Fibroblast of skin of right biceps (primary cell): Measurements from ENCODE around the gene SMIM28.
"Not testable (repeated sequence)": the region's sequence is repeated elsewhere in the genome, so short reads cannot be mapped to it uniquely, and the experiment has no call there.

ENCODE experiments used
- DNase-seq: peaks from one replicate; pipeline ENCODE4 v3.0.0-alpha.2; 2013

Gene SMIM28

DNA sequence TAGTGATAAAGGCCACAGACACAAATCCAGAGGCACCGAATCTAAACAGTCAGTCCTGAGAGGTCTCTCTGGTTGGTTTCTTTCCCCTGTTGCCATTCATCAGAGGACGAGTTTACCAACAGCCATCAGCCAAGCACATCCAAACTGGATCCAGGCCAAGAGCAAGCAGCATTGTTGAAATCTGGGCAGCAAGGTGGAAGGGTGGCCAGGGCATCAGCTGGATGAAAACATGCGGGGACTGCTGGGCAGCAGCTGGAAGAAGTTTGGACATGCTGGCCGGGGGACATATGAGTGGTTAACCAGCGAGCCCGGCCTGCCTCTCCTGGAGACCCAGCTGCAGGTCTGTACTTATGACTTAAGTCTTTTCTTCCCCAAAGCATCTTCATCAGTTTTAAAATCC is at the start of gene SMIM28:
Gene SMIM28, plus strand, starts transcription at position 62 of the 400 bp plus-strand sequence. Its CDS starts 168 bp downstream, at position 230.
- DNase-seq = no peak

DNA sequence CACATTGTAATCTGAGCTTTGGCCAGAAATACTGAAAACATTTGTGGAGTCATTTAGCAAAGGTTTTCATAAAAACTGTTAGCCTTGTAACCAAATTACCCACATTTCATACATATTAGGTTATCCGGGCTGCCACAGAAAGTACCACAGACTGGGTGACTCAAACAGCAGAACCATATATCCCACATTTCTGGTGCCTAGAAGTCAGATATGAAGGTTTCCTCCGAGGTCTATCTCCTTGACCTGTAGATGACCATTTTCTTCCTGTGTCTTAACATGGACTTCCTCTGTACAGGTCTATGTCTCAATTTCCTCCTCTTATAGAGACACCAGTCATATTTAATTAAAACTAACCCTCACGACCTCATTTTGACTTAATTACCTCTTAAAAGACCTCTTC is 49.5 kb upstream of the SMIM28 start:
- DNase-seq = no peak

DNA sequence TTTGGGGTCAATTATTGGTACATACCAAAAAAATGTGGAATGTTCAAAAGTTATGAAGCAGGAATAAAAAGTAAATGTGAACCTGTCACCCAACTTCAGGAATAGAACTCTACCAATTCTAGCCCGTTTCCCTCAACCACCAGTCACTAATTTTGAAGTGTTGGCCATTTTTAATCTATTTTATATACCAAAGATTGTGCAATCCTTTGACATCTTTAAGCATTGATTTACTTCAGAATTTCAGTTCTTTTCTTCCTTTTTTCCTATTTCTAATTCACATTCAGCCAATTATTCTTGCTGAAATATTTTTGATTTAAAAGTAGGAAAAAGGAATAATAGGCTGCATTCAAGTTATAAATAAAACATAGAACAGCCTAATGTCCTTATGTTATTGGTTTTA is 46.9 kb upstream of the SMIM28 start:
- DNase-seq = no peak

DNA sequence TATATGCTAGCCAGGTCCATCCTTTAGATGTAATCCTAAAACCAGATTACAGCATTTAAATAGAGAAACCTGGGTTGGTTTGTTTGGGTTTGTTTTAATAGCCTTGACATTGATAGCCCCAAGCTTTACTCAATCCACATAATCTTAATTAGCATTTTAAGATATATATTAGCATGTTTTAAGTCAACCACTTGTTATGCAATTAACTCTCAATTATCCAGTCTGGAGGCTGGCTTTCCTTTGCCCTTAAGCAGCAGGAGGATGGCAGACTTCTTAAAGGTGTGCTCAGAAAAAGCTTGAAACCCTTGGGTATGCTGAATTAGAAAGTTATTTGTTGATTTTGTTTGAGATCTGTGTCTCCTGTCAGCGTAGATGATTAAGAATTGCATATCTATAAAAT is 46.3 kb upstream of the SMIM28 start:
- no peak for DNase-seq

DNA sequence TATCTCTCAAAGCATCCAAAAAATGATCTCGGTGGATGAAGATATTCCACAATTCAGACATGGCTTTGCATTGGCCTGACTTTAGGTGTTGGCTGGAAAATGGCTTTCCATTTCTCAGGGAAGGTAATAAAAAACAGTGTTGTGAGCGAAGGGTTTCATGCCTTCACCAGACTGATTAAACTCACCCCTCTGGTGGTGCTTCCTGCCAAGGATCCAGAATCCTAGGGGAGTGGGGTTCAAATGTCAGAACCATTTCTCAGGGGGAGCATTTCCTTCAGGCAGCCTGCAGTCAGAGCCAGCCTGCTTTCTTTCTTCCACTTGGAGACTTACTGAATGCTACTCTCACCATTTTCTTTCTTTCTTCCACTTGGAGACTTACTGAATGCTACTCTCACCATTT is 45.7 kb upstream of the SMIM28 start:
- DNase-seq = no peak

DNA sequence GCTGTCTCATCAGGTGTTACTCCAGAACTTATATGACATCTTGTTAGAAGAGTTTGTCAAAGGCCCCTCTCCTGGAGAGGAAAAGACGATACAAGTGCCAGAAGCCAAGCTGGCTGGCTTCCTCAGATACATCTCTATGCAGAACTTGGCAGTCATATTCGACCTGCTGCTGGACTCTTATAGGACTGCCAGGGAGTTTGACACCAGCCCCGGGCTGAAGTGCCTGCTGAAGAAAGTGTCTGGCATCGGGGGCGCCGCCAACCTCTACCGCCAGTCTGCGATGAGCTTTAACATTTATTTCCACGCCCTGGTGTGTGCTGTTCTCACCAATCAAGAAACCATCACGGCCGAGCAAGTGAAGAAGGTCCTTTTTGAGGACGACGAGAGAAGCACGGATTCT is 43.7 kb upstream of the SMIM28 start:
- no peak for DNase-seq

DNA sequence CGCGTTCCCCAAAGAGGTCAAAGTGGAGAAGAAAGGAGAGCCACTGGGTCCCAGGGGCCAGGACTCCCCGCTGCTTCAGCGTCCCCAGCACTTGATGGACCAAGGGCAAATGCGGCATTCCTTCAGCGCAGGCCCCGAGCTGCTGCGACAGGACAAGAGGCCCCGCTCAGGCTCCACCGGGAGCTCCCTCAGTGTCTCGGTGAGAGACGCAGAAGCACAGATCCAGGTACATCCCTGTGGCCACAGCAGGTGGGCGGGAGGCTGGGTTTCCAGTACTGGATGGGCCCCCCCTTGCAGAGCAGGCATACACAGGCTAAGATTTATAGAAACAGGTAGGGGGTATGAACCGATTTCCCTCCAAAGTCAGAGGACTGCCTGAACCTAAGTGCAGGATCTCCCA is 42.7 kb upstream of the SMIM28 start:
- DNase-seq = no peak

DNA sequence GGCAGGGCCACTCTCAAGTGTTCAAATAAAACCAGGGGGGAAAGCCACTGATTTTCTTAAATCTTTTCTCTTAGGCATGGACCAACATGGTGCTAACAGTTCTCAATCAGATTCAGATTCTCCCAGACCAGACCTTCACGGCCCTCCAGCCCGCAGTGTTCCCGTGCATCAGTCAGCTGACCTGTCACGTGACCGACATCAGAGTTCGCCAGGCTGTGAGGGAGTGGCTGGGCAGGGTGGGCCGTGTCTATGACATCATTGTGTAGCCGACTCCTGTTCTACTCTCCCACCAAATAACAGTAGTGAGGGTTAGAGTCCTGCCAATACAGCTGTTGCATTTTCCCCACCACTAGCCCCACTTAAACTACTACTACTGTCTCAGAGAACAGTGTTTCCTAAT is 41.5 kb upstream of the SMIM28 start:
- DNase-seq = no peak

DNA sequence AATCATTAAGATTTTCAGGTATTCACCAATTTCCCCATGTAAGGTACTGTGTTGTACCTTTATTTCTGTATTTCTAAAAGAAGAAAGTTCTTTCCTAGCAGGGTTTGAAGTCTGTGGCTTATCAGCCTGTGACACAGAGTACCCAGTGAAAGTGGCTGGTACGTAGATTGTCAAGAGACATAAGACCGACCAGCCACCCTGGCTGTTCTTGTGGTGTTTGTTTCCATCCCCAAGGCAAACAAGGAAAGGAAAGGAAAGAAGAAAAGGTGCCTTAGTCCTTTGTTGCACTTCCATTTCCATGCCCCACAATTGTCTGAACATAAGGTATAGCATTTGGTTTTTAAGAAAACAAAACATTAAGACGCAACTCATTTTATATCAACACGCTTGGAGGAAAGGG is 40.6 kb upstream of the SMIM28 start:
- DNase-seq = no peak

DNA sequence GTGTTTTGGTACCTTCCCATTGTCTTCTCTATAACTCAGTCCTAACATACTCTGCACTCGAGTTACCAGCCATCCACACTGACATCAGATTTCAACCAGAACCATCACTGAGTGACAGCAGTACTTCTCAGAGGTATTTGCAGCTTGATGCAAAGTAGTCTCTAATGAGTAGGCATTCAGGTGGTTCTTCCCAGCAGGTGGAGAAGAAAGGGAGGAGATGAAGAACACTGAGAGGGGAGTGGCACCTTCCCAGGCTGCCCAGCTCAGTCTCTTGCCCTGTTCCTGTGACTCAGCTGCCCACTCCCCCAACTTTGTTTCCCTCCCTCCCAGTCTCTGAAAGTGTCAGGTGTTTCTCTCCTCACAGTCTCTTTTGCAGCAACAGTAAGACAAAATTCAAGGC is 38.7 kb upstream of the SMIM28 start:
- DNase-seq = no peak

DNA sequence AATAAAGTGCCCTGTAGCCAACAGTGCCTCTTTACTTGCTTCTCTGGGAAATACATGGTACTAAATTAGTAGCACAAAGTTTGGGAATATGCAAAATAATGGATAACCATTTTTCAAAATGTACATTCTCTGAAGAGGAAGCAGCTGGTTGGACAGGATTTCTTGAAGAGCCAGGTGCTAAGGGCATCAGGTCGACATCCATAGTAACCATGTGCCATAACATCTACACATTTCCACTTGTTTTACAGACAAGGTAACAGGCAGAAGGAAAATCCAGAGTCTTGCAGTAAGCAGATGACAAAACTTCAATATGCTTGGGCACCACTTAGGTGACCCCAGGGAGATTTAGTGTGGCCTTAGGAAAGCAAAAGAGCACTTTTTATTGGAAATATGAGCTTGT is 36.5 kb upstream of the SMIM28 start:
- no peak for DNase-seq

DNA sequence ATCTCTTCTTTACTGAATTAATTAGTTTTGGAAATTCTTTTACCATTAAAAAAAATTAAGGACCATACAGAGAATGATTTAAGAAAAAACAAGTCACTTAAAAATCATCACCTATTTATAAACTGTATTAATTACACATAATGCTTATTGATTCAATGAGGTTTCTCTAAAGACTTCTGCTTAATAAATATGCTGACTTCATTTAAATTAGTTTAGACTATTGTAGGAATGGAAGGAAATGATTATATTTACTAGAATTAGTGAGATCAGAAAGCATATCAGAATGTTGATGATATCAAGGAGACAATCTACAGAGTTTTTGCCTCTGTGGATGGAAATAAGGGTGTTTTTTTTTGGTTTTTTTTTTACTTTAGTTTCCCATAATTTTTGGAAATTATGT is 34.6 kb upstream of the SMIM28 start:
- DNase-seq = no peak

DNA sequence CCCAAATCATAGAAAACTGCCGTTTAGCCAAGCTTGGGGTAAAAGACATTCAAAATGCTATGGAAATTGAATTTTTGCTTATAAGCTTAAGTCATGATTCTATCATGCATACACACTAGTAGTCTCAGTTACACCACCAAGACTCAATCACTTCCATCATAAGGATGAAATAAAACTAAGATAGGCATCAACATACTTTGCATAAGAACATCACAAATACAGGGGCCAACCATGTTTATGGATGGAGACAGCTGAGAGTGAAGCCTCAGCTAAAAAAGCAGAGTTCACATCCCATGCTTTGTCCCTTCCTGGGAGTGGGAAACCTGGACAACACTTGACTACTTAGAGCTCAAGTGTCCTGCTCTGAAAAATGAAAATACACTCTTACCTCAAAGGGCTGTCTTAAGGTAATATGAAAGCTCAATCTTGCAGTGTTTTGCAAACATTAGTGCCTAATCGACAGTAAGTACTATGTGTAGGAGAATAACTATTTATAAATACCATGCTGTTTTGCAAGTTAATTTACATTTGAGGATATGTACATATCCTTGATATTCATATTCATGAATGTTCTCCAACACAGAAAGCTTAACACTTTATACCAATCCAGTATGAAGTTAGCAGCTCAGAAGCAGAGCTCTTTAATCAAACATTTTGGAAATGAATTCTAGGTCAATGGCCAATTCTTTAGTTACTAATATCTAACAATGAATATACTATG is 32.0 kb upstream of the SMIM28 start:
- DNase-seq = no peak

DNA sequence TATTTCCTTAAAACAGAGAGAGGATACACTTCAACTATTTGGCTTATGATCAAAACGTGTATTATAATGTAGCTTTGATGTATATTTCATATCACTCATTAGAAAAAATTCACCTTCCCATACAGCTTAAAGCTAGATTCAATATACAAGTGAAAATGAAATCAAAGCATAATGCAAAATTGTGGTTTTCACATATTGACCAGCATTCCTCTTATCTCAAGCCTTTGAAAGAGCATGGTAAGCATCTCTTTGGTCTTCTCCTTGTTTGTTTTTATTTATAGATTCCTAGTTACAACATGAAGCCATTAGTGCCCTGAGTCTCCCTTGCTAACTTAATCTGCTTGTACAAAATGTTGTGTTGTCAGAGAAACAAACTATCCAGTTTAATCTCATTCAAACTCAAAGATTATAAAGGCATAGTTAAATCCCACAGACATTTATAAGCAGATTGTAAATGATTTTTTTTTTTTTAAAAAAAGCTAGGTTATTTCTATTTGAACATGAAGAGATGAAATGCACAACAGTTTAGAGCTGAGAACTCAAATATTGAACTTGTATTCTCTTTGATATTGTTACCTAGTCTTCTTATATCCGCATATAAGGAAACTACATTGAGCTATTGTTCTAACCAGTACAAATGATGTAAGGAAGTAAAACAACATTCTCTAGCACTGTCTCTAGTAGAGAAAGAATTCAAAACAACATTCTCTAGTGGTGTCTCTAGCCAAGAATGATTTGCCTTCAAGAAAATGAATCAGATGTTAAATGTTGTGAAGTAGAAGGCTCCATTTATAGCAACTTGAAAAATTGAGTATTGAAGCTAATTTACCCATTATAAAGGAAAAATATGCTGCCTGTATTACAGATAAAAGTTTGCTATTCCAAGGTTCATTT is 31.2 kb upstream of the SMIM28 start:
- peak; percentile 35 for DNase-seq

DNA sequence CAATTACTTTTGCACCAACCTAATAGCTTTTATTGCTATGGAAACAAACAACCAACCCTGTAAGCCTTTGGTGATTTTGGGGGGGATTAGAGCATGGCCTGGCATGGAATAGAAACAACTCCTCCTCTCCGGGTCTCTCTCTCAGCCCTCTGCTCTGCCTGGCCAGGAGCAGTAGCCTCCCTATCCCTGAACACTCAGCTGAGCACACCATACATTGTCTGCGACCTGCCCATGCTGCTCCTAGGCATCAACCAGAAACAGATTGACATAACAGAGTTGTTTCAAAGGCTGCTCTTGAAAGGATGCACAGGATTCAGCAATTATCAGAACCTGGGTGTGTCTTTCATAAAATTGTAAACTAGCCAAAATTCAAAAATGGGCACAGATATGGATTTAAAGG is 29.8 kb upstream of the SMIM28 start:
- no peak for DNase-seq

DNA sequence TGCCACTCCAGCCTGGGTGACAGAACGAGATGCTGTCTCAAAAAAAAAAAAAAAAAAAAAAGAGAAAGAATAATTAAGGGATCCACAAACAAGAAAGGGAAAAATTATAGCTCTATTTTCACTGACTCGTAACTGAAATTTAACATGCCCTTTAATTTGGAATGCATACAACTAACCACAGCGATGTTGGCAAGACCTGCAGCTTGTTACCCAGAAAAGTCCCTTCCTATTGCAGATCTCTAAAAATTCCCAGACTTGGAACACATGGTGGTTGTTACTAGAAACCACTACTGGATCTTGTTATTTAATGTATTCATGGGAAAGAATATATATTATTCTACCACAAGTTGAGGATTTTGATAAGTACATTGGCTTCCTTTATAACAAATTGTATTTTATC is 27.8 kb upstream of the SMIM28 start:
- DNase-seq = peak; percentile 20

DNA sequence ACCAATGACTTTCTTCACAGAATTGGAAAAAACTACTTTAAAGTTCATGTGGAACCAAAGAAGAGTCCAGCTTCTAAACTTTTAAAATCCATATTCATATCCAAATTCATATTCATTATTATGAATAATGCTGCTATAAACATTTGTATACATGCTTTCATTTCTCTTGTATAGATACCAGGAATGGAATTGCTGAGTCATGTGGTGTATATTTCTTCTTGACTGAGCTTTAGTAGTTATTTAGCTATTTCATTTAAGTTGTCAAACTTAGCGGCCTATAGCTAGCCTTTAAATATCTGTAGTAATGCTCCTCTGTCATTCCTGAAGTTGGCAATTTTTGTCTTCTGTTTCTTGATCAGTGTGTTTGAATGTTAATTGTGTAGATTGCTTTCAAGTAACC is 19.8 kb upstream of the SMIM28 start:
- DNase-seq = no peak

DNA sequence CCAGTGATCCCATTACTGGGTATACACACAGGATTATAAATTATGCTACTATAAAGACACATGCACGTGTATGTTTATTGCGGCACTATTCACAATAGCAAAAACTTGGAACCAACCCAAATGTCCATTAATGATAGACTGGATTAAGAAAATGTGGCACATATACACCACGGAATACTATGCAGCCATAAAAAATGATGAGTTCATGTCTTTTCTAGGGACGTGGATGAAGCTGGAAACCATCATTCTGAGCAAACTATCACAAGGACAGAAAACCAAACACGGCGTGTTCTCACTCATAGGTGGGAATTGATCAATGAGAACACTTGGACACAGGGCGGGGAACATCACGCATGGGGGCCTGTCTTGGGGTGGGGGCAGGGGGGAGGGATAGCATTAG is 9.0 kb upstream of the SMIM28 start:
- DNase-seq = not testable (repeated sequence)

DNA sequence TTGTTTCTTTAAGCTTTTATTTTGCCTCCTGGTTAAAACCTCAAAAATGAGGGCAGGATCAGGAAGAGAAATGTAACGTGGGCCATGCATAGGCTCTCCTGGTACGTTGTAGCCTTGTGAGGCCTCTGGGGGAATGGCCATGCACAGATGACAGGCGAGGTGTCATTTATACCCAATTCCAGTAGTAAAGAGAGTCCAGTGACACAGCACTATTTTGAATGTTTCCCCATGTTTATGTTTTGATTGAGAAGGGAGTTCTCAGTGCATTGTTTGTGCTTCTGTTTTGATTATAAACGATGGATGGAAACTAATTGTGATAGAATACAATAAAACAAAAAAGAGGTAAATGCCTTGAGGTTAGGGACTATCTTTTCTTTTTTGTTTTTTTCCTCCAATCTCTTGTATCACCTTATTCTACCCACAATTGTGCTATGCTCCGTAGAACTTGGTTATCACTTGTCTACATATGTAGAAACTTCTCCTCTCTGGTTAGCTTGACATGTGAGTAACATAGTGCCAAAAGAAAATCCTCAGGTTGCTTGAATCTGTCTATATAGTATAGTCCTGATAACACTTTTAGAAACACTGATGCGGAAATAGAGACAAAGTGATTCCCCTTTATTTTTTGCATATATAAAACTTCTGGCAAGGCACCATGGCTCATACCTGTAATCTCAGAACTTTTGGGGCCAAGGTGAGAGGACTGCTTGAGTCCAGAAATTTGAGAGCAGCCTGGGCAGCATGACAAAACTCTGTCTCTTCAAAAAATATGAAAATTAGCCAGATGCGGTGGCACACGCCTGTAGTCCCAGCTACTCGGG is 6.9 kb upstream of the SMIM28 start:
- no peak for DNase-seq

DNA sequence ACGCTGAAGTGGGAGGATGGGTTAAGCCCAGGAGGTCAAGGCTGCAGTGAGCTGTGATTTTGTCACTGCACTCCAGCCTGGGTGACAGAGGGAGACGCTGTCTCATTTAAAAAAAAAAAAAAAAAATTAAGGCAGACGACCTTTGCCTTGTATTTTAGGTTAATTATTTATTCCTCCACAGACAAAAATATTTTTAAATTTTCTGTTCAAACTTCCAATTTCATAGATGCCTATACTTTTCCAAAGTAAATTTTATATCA is 6.3 kb upstream of the SMIM28 start:
- no peak for DNase-seq

DNA sequence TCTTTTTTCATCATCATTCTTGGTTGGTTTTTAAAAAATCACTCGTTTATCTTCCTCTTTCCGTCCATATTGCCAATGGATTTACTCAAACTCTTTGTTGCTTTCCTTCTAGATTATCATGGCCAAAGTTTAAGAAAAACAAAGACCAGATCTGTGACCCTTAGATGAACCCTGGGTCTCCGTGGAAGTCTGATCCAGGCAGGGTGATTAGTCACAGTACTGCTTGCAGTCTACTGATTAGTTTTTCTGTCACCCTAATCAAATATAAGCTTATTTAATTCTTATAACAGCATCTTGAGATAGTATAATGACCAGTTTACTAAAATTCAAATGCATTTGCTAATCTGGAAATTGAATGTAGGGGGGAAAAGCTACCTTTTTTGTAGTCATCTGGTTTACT is 6.0 kb upstream of the SMIM28 start:
- DNase-seq = peak; percentile 11

DNA sequence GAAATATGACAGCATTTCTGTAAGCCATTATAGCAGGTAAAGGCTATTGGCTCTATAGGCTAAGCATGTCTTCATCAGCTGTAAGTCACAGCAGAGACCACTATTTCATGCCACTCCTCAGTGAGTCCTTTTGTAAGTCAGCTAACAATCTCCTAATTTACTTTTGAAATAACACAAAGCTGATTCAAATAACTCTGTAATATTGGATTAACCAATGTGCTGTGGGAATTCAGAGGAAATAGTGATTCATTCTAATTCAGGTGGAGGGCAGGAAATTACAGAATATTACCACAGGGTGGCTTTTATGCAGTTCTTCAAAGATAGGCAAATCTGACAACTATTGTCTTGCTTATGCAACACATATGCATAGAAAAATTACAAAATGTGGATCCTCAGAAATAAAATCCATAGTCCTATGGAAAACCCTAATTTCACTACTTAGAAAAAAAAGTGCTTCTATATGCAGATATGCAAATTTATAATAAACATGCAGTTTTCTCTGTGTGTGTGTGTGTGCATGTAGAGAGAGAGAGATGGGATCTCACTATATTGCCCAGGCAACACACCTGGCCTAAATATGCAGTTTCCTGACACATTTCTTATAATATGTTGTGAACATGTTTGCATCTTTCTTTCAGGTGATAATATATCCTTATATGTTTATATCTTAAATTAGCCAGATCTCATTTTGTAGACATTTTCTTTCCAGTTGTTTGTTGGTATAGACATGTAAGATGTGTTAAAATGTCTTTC is 4.8 kb upstream of the SMIM28 start:
- peak; percentile 14 for DNase-seq

DNA sequence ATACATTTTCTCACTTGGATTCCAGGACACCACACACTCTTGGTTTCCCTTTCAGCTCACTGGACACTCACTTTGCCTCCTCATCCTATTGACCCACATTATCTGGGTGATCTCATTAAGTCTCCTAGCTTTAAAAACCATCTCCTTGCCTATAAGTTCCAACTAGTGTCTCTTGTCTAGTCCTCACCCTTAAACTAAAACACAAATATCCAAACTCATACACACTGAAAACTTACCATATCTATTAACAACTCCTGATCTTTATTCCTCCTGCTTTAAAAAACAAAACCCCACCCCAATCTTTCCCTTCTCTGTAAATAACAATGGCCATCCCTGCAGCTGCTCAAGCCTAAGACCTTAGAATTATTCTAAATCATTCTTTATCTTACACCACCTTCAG is 3.5 kb upstream of the SMIM28 start:
- DNase-seq = no peak
